ENCODE measurements around the gene CDC42EP2.

DNA sequence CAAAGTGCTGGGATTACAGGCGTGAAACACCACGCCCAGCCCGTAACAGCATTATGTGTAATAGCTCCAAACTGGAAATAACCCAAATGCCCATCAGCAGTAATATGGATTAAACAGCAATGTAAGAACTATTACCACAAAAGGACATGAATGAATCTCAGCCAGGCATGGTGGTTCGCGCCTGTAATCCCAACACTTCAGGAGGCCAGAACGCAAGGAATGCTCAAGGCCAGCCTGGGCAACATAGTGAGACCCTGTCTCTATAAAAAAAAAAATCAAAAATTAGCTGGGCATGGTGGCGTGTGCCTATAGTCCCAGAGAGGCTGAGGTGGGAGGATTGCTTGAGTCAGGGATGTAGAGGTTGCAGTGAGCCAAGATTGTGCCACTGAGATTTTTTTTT is 15.9 kb downstream of the CDC42EP2 start:
- TF ChIP-seq, protein P1, sequence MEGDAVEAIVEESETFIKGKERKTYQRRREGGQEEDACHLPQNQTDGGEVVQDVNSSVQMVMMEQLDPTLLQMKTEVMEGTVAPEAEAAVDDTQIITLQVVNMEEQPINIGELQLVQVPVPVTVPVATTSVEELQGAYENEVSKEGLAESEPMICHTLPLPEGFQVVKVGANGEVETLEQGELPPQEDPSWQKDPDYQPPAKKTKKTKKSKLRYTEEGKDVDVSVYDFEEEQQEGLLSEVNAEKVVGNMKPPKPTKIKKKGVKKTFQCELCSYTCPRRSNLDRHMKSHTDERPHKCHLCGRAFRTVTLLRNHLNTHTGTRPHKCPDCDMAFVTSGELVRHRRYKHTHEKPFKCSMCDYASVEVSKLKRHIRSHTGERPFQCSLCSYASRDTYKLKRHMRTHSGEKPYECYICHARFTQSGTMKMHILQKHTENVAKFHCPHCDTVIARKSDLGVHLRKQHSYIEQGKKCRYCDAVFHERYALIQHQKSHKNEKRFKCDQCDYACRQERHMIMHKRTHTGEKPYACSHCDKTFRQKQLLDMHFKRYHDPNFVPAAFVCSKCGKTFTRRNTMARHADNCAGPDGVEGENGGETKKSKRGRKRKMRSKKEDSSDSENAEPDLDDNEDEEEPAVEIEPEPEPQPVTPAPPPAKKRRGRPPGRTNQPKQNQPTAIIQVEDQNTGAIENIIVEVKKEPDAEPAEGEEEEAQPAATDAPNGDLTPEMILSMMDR (CRISPR knock-in tag; IDR thresholded peaks at IDR 0.05): no peak
- TF ChIP-seq EZH2 (conservative IDR thresholded peaks at IDR 0.05; ENCODE audit: low read depth, low read length): no peak
- no peak for TF ChIP-seq HMG20A (CRISPR knock-in tag; IDR thresholded peaks at IDR 0.05; ENCODE audit: borderline replicate concordance)
- TF ChIP-seq SUZ12 (IDR thresholded peaks at IDR 0.05; ENCODE audit: low read depth, low read length): no peak
- no peak for TF ChIP-seq BHLHE40 (IDR thresholded peaks at IDR 0.05; ENCODE audit: low read length)
